Muscle of leg (tissue), 16 donors: ENCODE data around the gene MMRN2. TPM values are rescaled to one million over a fixed set of nuclear protein-coding genes. Genes with fewer than 3 reads are reported as not detected.
A peak's percentile ranks its signal among the peaks of the same experiment; 100 is the strongest.
"Not testable (repeated sequence)": the region's sequence is repeated elsewhere in the genome, so short reads cannot be mapped to it uniquely, and the experiment has no call there.

Source experiments
- DNase-seq: peaks from one replicate; pipeline ENCODE4 v3.0.0; 2013
- H3K27ac ChIP-seq: one replicate; pipeline ENCODE4 v1.5.1; 2013; ENCODE audit warnings: mild to moderate bottlenecking, low read length, control low read depth
- H3K27me3 ChIP-seq: one replicate; pipeline ENCODE4 v1.6.1; 2013; ENCODE audit warnings: low read length; ENCODE audit not compliant: control insufficient read depth, insufficient read depth
- H3K36me3 ChIP-seq: one replicate; pipeline ENCODE4 v1.6.1; 2013; ENCODE audit warnings: low read length; ENCODE audit not compliant: control insufficient read depth, insufficient read depth
- H3K4me1 ChIP-seq: one replicate; pipeline ENCODE4 v1.6.1; 2013; ENCODE audit warnings: low read length; ENCODE audit not compliant: control insufficient read depth, insufficient read depth
- H3K4me3 ChIP-seq: one replicate; pipeline ENCODE4 v1.5.1; 2013; ENCODE audit warnings: low read length, control low read depth
- H3K9me3 ChIP-seq: replicated peaks from 2 replicates; pipeline ENCODE4 v1.6.1; 2013; ENCODE audit warnings: low read depth, low read length; ENCODE audit not compliant: control insufficient read depth
- WGBS: methylation state at CpG from one replicate; pipeline ENCODE4 v1.1.5; 2013; ENCODE audit warnings: missing lambda C conversion rate; ENCODE audit not compliant: insufficient coverage; 5-methylcytosine and 5-hydroxymethylcytosine counted together
- long read RNA-seq, 11 donors: transcript quantifications; one replicate each; lab custom pipeline, GENCODE V29; 2026
- polyA plus RNA-seq, 8 donors: library from polyadenylated mRNA; unstranded; fragments of 120-200 nt; gene quantifications; one replicate each; pipeline versions ENCODE4 v1.2.1 to v1.2.3, GENCODE V29; 2013; ENCODE audit warnings: inconsistent platforms in 1 of 8, low replicate concordance in 1 of 8; ENCODE audit not compliant: insufficient read length in 8 of 8, insufficient read depth in 1 of 8
- total RNA-seq: library from RNA; stranded (reverse); fragments of 120-200 nt; gene quantifications from one replicate; pipeline ENCODE4 v1.2.4, GENCODE V29; 2013

MMRN2 gene
- total RNA-seq = 23.1 TPM
- polyA plus RNA-seq = 10 to 100 TPM; 17.9 to 25.4 (median 23.1) TPM
- long read RNA-seq, donor 1, full-length matches to known transcripts = 3 of 3 reads
- long read RNA-seq, donor 1, partial matches to known transcripts = 0 of 3 reads
- long read RNA-seq, donor 1, other reads (novel, unspliced or antisense) = 0 of 3 reads
- long read RNA-seq, donor 2 = 0 reads
- long read RNA-seq, donor 3, full-length matches to known transcripts = 5 of 26 reads
- long read RNA-seq, donor 3, partial matches to known transcripts = 21 of 26 reads
- long read RNA-seq, donor 3, other reads (novel, unspliced or antisense) = 0 of 26 reads
- long read RNA-seq, donor 4, full-length matches to known transcripts = 3 of 3 reads
- long read RNA-seq, donor 4, partial matches to known transcripts = 0 of 3 reads
- long read RNA-seq, donor 4, other reads (novel, unspliced or antisense) = 0 of 3 reads
- long read RNA-seq, donor 5, full-length matches to known transcripts = 4 of 24 reads
- long read RNA-seq, donor 5, partial matches to known transcripts = 20 of 24 reads
- long read RNA-seq, donor 5, other reads (novel, unspliced or antisense) = 0 of 24 reads
- long read RNA-seq, donor 6, full-length matches to known transcripts = 2 of 8 reads
- long read RNA-seq, donor 6, partial matches to known transcripts = 6 of 8 reads
- long read RNA-seq, donor 6, other reads (novel, unspliced or antisense) = 0 of 8 reads
- long read RNA-seq, donor 7, full-length matches to known transcripts = 7 of 7 reads
- long read RNA-seq, donor 7, partial matches to known transcripts = 0 of 7 reads
- long read RNA-seq, donor 7, other reads (novel, unspliced or antisense) = 0 of 7 reads
- long read RNA-seq, donor 8, full-length matches to known transcripts = 1 of 11 reads
- long read RNA-seq, donor 8, partial matches to known transcripts = 10 of 11 reads
- long read RNA-seq, donor 8, other reads (novel, unspliced or antisense) = 0 of 11 reads
- long read RNA-seq, donor 9, full-length matches to known transcripts = 1 of 9 reads
- long read RNA-seq, donor 9, partial matches to known transcripts = 8 of 9 reads
- long read RNA-seq, donor 9, other reads (novel, unspliced or antisense) = 0 of 9 reads
- long read RNA-seq, donor 10, full-length matches to known transcripts = 1 of 18 reads
- long read RNA-seq, donor 10, partial matches to known transcripts = 17 of 18 reads
- long read RNA-seq, donor 10, other reads (novel, unspliced or antisense) = 0 of 18 reads
- long read RNA-seq, donor 11, full-length matches to known transcripts = 6 of 13 reads
- long read RNA-seq, donor 11, partial matches to known transcripts = 7 of 13 reads
- long read RNA-seq, donor 11, other reads (novel, unspliced or antisense) = 0 of 13 reads

DNA sequence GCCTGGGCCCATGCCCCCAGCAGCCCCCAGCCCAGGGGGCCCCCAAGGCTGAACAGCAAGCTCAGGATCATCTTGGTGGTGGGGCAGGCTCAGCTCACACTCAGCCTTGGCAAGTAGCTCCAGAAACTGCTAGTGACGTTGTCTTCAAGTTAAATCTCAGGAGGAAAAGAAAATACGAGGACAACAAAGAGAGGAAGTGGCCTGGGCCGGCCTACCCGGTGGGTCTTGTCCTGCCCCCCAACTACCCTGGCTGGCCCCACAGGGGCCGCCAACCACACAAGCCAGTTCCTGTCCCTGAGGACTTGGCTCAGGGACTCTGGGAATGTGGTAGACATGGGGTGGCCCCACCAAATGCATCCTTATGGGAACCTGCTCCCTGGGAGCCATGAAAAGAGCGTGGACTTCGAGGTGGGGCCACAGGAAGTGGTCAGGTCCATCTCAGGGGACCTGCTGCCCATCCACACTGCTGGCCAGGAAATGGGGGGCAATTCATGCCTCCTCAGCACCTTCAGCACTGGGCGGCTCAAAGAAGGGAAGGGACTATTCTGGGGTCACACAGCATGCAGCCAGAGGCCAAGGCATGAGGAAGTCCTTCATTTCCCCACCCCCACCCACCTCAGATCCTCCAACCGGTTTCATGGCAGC, at the start of gene MMRN2:
Gene MMRN2 (minus strand): TSS at position 145 of the 645 bp plus-strand sequence. CDS start 74 bp downstream, at position 71.
- WGBS = 56% methylated on average over 6 of the region's 9 CpGs
- Histone ChIP-seq H3K36me3 (no peaks in the 10 kb centered on the region), H3K9me3 (peaks cover 2% of the 10 kb centered on the region), H3K4me1 (peaks cover 74% of the 10 kb centered on the region), H3K27ac (peak within 1 kb of the TSS; percentile 75), H3K4me3 (peak within 1 kb of the TSS; percentile 4), H3K27me3 (no peaks in the 10 kb centered on the region)
- peak; percentile 63 for DNase-seq

GRCh38 chr10:87007124-87007523, 49.7 kb upstream of the MMRN2 start:
- not testable (repeated sequence) for DNase-seq, H3K4me1 ChIP-seq, H3K9me3 ChIP-seq, H3K27ac ChIP-seq, H3K27me3 ChIP-seq, H3K4me3 ChIP-seq, H3K36me3 ChIP-seq
- WGBS = no CpG with 5 or more reads among the region's 1 CpG

DNA sequence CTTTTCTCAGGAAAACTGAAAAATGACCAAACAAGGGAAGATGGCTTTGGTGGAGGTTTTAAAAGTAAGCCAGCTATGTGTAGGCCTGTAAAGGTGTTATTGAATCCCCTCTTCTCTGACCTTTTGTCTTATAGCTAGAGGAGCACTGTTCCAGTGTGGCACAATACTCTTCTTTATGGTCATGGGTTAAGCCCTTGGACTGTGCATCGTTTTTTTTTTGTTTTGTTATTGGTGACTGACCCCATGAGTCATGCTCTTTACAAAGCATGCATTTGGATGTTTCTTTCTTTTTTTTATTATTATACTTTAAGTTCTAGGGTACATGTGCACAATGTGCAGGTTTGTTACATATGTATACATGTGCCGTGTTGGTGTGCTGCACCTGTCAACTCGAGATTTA, 43.1 kb upstream of the MMRN2 start:
- no peak for DNase-seq
- no CpG with 5 or more reads among the region's 3 CpGs for WGBS
- Histone ChIP-seq H3K36me3 (no peaks in the 10 kb centered on the region), H3K4me1 (no peaks in the 10 kb centered on the region), H3K4me3 (no peak overlapping the region), H3K27ac (no peak overlapping the region), H3K9me3 (no peaks in the 10 kb centered on the region), H3K27me3 (no peaks in the 10 kb centered on the region)

GRCh38 chr10:86999802-87000403, 42.5 kb upstream of the MMRN2 start:
- not testable (repeated sequence) for H3K4me1 ChIP-seq, DNase-seq, H3K27me3 ChIP-seq, H3K4me3 ChIP-seq, H3K27ac ChIP-seq, H3K36me3 ChIP-seq, H3K9me3 ChIP-seq
- WGBS = 80% methylated on average over 3 of the region's 6 CpGs

DNA sequence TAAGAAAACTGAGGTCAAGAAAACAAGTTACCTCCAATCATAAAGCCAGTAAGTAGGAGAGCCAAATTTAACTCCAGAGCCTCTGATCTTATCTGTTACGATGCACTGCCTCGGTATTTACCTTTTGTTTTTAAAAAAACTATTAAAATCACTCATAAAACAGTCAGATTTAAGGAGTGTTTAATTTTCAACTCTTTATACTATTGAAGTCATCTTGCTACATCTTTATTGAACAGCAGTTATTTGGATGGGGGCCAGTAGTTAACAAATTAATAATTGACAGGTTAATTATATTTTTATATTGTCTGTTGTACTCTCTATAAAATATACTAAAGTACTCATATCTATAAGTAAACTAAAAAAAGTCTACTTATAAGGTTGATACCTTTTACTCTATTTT, 35.5 kb upstream of the MMRN2 start:
- DNase-seq = no peak
- no peaks in the 10 kb centered on the region for H3K27me3 ChIP-seq
- no peak overlapping the region for H3K27ac ChIP-seq
- no peak overlapping the region for H3K4me3 ChIP-seq
- H3K36me3 ChIP-seq = no peaks in the 10 kb centered on the region
- WGBS = no CpG with 5 or more reads among the region's 2 CpGs
- no peaks in the 10 kb centered on the region for H3K9me3 ChIP-seq
- H3K4me1 ChIP-seq = no peaks in the 10 kb centered on the region

DNA sequence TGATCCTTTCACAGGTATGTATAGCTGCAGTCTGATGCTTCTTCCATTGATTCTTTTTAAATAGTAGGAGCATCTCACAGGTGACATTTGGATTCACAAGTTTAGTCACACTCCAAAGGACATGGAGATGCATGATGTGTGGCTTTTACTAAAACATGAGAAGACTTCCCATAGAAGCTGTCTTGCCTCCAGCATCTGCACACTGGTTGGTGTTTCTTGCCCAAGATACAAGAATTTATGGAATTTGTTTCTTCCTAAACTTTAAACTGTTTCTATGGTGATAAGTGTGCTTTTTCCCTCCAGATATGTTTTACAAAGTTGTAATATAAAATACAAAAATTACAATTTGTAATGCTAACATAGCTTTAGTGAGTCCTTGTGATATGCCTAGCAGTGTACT, 35.0 kb upstream of the MMRN2 start:
- no peaks in the 10 kb centered on the region for H3K36me3 ChIP-seq
- DNase-seq = no peak
- H3K4me3 ChIP-seq = no peak overlapping the region
- H3K9me3 ChIP-seq = no peaks in the 10 kb centered on the region
- no peak overlapping the region for H3K27ac ChIP-seq
- H3K27me3 ChIP-seq = no peaks in the 10 kb centered on the region
- H3K4me1 ChIP-seq = no peaks in the 10 kb centered on the region

GRCh38 chr10:86991362-86991761, 33.9 kb upstream of the MMRN2 start:
- H3K36me3 ChIP-seq, H3K27me3 ChIP-seq, DNase-seq, H3K9me3 ChIP-seq, H3K4me1 ChIP-seq, H3K4me3 ChIP-seq, H3K27ac ChIP-seq: not testable (repeated sequence)
- no CpG with 5 or more reads among the region's 12 CpGs for WGBS

DNA sequence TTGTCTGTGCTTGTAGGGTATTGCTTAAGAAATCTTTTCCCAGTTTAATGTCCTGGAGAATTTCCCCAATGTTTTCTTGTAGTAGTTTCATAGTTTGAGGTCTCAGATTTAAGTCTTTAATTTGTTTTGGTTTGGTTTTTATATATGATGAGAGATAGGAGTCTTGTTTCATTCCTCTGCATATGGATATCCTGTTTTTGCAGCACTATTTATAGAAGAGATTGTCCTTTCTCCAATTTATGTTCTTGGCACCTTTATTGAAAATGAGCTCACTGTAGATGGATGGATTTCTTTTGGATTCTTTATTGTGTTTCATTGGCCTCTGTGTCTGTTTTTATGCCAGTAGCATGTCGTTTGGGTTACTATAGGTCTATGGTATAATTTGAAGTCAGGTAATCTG, 31.1 kb upstream of the MMRN2 start:
- DNase-seq = peak; percentile 69
- no CpG with 5 or more reads among the region's 1 CpG for WGBS
- H3K36me3 ChIP-seq = no peaks in the 10 kb centered on the region
- no peaks in the 10 kb centered on the region for H3K9me3 ChIP-seq
- H3K27me3 ChIP-seq = no peaks in the 10 kb centered on the region
- H3K4me3 ChIP-seq = no peak overlapping the region
- H3K4me1 ChIP-seq = no peaks in the 10 kb centered on the region
- H3K27ac ChIP-seq = no peak overlapping the region

GRCh38 chr10:86984498-86984897, 27.1 kb upstream of the MMRN2 start:
- H3K4me1 ChIP-seq = peaks cover 11% of the 10 kb centered on the region
- not testable (repeated sequence) for DNase-seq, H3K9me3 ChIP-seq, H3K4me3 ChIP-seq, H3K27ac ChIP-seq, H3K36me3 ChIP-seq, H3K27me3 ChIP-seq
- no CpG with 5 or more reads among the region's 4 CpGs for WGBS
